OCI-LY1 (cell line): ENCODE data around the gene ACTL8.

Experiments
- H2AFZ ChIP-seq: fragments of 200-600 bp; sonication (generic), shearing (Covaris generic); 2 replicates; pipeline ENCODE4 v1.6.0; 2014; ENCODE audit warnings: antibody characterized with exemption, mild to moderate bottlenecking, low read length
- H3F3A ChIP-seq: fragments of 200-600 bp; sonication (generic), shearing (Covaris generic); 2 replicates; pipeline ENCODE4 v1.6.0; 2014; ENCODE audit warnings: mild to moderate bottlenecking, antibody characterized with exemption, low read length, moderate library complexity; ENCODE audit not compliant: insufficient read depth
- H3K27ac ChIP-seq: fragments of 200-600 bp; sonication (generic); 2 replicates; pipeline ENCODE4 v1.5.1; 2014; ENCODE audit warnings: low read length, mixed run types, mild to moderate bottlenecking, low read depth; ENCODE audit not compliant: poor library complexity, severe bottlenecking
- H3K27me3 ChIP-seq: fragments of 200-600 bp; sonication (generic); 2 replicates; pipeline ENCODE4 v1.6.0; 2014; ENCODE audit warnings: antibody characterized with exemption, mild to moderate bottlenecking, low read length, moderate library complexity; ENCODE audit not compliant: insufficient read depth
- H3K36me3 ChIP-seq: fragments of 200-600 bp; sonication (generic); 2 replicates; pipeline ENCODE4 v1.6.1; 2014; ENCODE audit warnings: mild to moderate bottlenecking, antibody characterized with exemption, low read length, moderate library complexity, mixed read lengths; ENCODE audit not compliant: insufficient read depth
- H3K4me1 ChIP-seq: fragments of 200-600 bp; sonication (generic); 2 replicates; pipeline ENCODE4 v1.5.1; 2014; ENCODE audit warnings: mild to moderate bottlenecking, low read length, moderate library complexity; ENCODE audit not compliant: insufficient read depth, severe bottlenecking
- H3K4me2 ChIP-seq: fragments of 200-600 bp; sonication (generic), shearing (Covaris generic); 2 replicates; pipeline ENCODE4 v1.6.1; 2014; ENCODE audit warnings: low read length
- H3K4me3 ChIP-seq: fragments of 200-600 bp; sonication (generic); 2 replicates; pipeline ENCODE4 v1.5.1; 2014; ENCODE audit warnings: low read length, low read depth, mild to moderate bottlenecking, mixed read lengths; ENCODE audit not compliant: poor library complexity, severe bottlenecking
- H3K79me2 ChIP-seq: fragments of 200-600 bp; shearing (Covaris generic); 2 replicates; pipeline ENCODE4 v1.6.1; 2016; ENCODE audit warnings: mixed run types, low read length, mixed read lengths; ENCODE audit not compliant: insufficient read depth
- H3K9ac ChIP-seq: fragments of 200-600 bp; sonication (generic), shearing (Covaris generic); 2 replicates; pipeline ENCODE4 v1.6.1; 2014; ENCODE audit warnings: mild to moderate bottlenecking, low read length, mixed read lengths
- H3K9me2 ChIP-seq: fragments of 200-600 bp; sonication (generic), shearing (Covaris generic); 2 replicates; pipeline ENCODE4 v1.6.1; 2014; ENCODE audit warnings: low read depth, mild to moderate bottlenecking, low read length, mixed read lengths
- H3K9me3 ChIP-seq: fragments of 200-600 bp; shearing (Covaris generic); 2 replicates; pipeline ENCODE4 v1.6.1; 2014; ENCODE audit warnings: low read length, mixed read lengths
- H4K20me1 ChIP-seq: fragments of 200-600 bp; sonication (generic), shearing (Covaris generic); 2 replicates; pipeline ENCODE4 v1.6.0; 2016; ENCODE audit warnings: mild to moderate bottlenecking, low read length; ENCODE audit not compliant: insufficient read depth
- EZH2 ChIP-seq: fragments of 200-600 bp; sonication (generic), shearing (Covaris generic); IDR thresholded peaks from 2 replicates; pipeline ENCODE4 v1.8.0; 2017; ENCODE audit warnings: borderline replicate concordance, mixed run types, mild to moderate bottlenecking, antibody characterized with exemption, low read length, moderate library complexity, mixed read lengths
- TF ChIP-seq, protein P1 (sequence below): fragments of 200-600 bp; sonication (generic), shearing (Covaris generic); IDR thresholded peaks from 2 replicates; pipeline ENCODE4 v1.5.1; 2017; ENCODE audit warnings: mild to moderate bottlenecking, antibody characterized with exemption, low read length, moderate library complexity, mixed read lengths

ACTL8 gene

DNA sequence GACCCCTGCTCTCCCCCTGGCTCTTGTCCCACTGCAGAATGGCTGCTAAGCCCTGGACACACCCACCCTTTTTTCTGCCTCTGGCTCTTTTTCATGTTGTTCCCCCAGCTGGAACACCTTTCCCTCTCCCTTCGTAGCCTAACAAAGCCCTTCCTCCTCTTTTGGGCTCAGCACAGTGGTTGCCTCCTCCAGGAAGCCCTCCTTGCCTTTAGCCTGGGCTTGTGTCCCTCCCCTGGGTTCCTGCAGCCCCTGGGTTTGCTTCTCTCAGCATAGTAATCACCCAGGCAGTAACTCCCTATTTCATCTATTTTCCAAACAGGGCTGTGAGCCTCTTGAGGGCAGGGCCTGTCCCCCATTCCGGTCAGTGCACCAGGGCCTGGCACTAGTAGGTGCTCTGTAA, 19.8 kb upstream of the ACTL8 start:
- Histone ChIP-seq H3K4me3 (no peak overlapping the region), H4K20me1 (no peaks in the 10 kb centered on the region), H3K4me1 (no peaks in the 10 kb centered on the region), H3K9ac (no peak overlapping the region), H3K36me3 (no peaks in the 10 kb centered on the region), H3K9me2 (no peaks in the 10 kb centered on the region), H3K9me3 (no peaks in the 10 kb centered on the region), H3K79me2 (no peaks in the 10 kb centered on the region), H3K27me3 (no peaks in the 10 kb centered on the region), H3K4me2 (no peak overlapping the region), H2AFZ (no peak overlapping the region), H3F3A (no peaks in the 10 kb centered on the region), H3K27ac (no peak overlapping the region)
- TF ChIP-seq EZH2, result no peak
- TF ChIP-seq, protein P1, sequence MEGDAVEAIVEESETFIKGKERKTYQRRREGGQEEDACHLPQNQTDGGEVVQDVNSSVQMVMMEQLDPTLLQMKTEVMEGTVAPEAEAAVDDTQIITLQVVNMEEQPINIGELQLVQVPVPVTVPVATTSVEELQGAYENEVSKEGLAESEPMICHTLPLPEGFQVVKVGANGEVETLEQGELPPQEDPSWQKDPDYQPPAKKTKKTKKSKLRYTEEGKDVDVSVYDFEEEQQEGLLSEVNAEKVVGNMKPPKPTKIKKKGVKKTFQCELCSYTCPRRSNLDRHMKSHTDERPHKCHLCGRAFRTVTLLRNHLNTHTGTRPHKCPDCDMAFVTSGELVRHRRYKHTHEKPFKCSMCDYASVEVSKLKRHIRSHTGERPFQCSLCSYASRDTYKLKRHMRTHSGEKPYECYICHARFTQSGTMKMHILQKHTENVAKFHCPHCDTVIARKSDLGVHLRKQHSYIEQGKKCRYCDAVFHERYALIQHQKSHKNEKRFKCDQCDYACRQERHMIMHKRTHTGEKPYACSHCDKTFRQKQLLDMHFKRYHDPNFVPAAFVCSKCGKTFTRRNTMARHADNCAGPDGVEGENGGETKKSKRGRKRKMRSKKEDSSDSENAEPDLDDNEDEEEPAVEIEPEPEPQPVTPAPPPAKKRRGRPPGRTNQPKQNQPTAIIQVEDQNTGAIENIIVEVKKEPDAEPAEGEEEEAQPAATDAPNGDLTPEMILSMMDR, result no peak

DNA sequence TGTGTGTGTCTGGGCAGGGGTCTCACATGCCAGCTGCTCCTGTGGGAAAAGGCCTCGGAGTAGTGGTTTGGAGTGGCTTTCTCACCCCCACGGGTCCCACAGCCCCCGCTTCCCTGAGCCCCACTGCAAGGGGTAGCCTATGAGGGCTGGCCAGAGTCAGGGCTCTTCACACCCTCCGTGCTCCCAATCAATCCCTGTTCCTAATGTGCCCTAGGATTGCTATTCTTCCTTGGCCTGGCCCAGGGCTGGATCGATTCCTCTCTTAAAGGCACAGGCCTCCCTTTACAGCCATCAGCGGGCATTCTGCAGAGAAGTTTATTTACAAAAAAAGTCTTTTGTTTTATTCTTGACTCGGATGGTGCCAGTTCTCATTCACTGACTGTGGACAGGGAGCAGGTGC, 19.3 kb upstream of the ACTL8 start:
- H3K9ac ChIP-seq, result no peak overlapping the region
- H2AFZ ChIP-seq, result no peak overlapping the region
- no peaks in the 10 kb centered on the region for H3K27me3 ChIP-seq
- TF ChIP-seq EZH2, result no peak
- TF ChIP-seq, protein P1, result no peak
- no peaks in the 10 kb centered on the region for H3K9me2 ChIP-seq
- H3K27ac ChIP-seq, result no peak overlapping the region
- H3K36me3 ChIP-seq, result no peaks in the 10 kb centered on the region
- no peak overlapping the region for H3K4me2 ChIP-seq
- no peaks in the 10 kb centered on the region for H3F3A ChIP-seq
- no peaks in the 10 kb centered on the region for H3K9me3 ChIP-seq
- no peak overlapping the region for H3K4me3 ChIP-seq
- no peaks in the 10 kb centered on the region for H4K20me1 ChIP-seq
- no peaks in the 10 kb centered on the region for H3K79me2 ChIP-seq
- no peaks in the 10 kb centered on the region for H3K4me1 ChIP-seq

DNA sequence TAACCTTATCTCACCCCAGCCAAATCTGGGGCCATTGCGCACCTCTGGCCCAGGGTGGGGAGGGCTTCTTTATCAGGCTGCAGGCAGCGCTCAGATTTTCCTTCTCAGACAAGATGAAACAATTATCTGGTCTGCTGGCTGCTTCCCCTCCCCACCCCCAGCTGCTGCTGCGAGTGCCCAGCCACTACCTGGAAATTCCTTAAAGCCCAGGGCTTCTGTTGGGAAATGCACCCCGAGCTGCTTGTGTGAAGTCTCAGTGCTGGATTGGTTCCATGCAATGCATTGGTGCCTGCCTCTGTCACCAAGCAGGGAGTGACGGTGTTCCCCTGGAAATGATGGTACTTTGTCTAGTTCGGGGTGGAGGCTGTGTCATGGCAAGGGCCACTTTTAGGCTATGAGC, 18.5 kb upstream of the ACTL8 start:
- H4K20me1 ChIP-seq, result no peaks in the 10 kb centered on the region
- H3K9me3 ChIP-seq, result no peaks in the 10 kb centered on the region
- H3K9ac ChIP-seq, result no peak overlapping the region
- H3K27me3 ChIP-seq, result no peaks in the 10 kb centered on the region
- no peak overlapping the region for H2AFZ ChIP-seq
- no peak for TF ChIP-seq EZH2
- TF ChIP-seq, protein P1, result no peak
- no peaks in the 10 kb centered on the region for H3K4me1 ChIP-seq
- H3K4me3 ChIP-seq, result no peak overlapping the region
- no peak overlapping the region for H3K4me2 ChIP-seq
- H3K79me2 ChIP-seq, result no peaks in the 10 kb centered on the region
- H3K27ac ChIP-seq, result no peak overlapping the region
- no peaks in the 10 kb centered on the region for H3K36me3 ChIP-seq
- no peaks in the 10 kb centered on the region for H3F3A ChIP-seq
- no peaks in the 10 kb centered on the region for H3K9me2 ChIP-seq
